Stromal cell of bone marrow (primary cell): ENCODE measurements around the gene TSC22D2.

Source experiments
- DNase-seq: peaks from one replicate; pipeline ENCODE4 v3.0.0-alpha.2; 2012; ENCODE audit warnings: low read depth

The TSC22D2 gene

DNA sequence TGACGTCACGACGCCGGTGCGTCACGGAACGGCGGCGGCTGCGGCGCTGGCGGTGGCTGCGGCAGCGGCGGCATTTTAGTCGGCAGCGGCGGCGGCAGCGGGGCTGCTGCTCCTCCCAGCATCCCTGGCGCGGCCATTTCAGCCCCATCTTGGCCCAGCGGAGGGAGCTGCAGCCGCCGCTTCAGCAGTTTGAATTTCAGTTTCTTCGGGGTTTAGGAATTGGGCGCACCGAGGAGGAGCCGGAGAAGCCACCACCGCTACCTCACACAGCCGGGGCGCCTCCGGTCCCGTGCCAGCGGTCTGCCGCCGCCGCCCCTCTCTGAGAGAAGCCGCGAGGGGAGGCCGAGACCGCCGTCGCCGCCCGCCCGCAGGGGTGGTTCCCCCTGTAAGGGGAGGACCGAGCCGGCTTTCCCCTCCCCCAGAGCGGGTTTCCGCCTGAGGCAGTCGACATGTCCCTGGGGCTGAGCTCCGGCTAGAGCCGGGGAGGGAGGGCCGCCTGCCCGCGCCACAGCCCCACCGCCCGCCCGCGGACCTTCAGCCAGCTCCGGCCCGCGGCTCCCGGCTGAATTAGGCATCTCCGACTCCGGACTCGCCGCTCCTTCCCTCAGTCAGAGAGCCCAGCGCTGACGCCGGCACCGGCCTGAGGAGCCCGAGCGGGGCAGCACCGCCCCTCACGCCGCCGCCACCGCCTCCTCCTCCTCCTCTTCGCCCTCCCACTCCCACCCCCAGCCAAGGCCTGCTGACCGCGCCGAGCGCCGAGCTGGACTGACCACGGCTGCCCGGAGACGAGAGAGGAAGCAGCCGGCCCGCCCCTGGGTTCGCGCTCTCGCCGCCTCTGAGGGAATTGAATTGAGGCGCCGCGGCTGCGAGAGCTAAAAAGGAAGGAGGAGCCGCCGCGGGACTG is at the start of gene TSC22D2:
Gene TSC22D2 (plus strand): TSS at position 78 of the 904 bp plus-strand sequence. CDS start 1,053 bp downstream, outside the sequence.
- DNase-seq: peak; percentile 85

DNA sequence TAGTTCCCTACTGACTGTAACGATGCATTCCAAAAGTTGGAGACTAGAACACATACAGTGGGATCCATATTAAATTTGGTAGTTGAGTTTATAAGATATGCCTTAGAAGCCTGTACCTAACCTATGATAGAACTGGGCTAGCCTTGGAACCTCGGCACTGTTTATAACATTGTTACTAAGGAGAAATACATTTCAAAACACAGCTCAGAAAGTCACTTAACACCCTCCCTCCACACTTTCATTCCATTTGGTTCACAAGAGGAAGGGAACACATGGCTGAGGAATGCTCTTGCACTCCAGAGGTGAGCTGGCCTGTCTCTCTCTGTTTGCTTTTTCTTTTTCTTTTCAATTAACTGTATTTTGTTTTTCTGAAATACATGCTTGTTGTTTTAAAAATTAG is 48.7 kb upstream of the TSC22D2 start:
- no peak for DNase-seq

GRCh38 chr3:150360966-150361365 is 47.1 kb upstream of the TSC22D2 start:
- DNase-seq: no peak

GRCh38 chr3:150362515-150363302 is 45.4 kb upstream of the TSC22D2 start:
- no peak for DNase-seq

DNA sequence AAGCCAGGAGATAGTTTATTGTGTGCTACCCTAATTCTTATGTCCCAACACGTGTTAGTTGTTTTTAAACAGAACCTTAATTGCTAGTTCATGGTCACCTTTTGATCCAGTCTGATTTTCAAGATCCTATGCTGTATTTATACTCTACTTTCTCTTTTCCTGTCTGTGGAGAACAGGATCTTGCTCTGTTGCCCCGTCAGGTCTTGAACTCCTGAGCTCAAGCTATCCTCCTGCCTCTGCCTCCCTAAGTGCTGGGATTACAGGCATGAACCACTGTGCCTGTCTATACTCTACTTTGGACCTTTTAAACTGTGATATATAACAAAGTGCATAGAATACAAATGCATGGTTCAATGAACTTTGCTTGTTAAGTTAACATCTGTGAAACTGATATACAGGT is 44.7 kb upstream of the TSC22D2 start:
- no peak for DNase-seq

DNA sequence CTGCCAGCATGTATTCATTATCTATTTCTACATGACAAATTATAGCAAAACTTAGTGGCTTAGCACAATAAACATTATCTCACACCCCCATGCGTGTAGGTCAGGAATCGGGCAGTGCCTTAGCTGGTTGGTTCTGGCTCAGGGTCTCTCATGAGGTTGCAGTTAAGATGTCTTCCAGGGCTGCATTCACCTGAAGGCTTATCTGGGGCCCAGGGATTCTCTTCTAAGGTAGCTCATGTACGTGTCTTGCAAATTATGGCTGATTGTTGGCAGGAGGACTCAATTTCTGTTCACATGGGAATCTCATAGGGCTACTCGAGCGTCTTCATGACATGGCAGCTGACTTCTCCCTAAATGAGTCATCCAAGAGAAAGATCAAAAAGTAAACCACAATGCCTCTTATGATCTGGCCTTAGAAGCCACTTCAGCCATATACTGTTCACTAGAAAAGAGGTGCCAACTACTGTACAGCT is 42.9 kb upstream of the TSC22D2 start:
- DNase-seq: peak; percentile 73

- DNase-seq: no peak
Measured at GRCh38 chr3:150367757-150368156, 40.3 kb upstream of the TSC22D2 start.

- DNase-seq: peak; percentile 97
Measured at GRCh38 chr3:150370122-150370602, 37.9 kb upstream of the TSC22D2 start.

GRCh38 chr3:150370999-150371398 is 37.1 kb upstream of the TSC22D2 start:
- DNase-seq: no peak

GRCh38 chr3:150371741-150372254 is 36.3 kb upstream of the TSC22D2 start:
- peak; percentile 96 for DNase-seq

DNA sequence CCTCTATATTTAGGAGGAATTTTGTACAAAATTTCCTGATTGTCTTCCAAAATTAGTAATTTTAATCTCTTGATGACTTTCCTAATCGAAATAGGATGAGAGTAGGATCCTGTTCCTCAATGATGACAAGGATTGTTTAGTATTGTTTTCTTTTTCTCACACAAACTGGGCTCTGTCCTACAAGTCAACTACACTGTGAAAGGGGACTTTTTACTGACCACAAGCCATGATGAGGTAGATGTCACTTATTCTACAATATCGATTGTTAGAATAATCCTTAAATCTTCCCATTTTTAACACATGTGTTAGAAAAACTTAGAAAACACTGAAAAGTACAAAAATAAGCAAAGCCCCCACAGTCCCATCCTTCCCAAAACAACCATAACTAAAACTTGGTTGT is 35.8 kb upstream of the TSC22D2 start:
- DNase-seq: no peak

- no peak for DNase-seq
Measured at GRCh38 chr3:150372722-150373121, 35.4 kb upstream of the TSC22D2 start.

- no peak for DNase-seq
Measured at GRCh38 chr3:150373234-150373875, 34.7 kb upstream of the TSC22D2 start.

DNA sequence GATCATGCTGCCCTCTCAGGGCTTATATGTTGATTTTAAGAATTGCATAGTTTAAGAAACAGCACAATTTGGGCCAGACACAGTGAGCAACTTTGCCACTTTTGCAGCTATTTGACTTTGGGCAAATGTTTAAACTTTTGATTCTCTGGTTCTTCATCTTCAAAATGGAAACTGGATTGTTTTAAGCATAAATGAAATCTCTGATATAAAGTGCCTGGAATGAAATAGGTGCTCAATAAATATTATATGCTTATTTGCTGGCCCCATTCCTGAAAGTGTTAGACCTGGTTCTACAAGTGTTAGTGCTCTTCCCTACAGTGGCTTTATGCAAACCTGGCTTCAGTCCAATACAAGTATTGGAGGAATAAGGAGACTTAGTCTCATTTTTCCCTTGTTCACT is 33.1 kb upstream of the TSC22D2 start:
- no peak for DNase-seq

GRCh38 chr3:150376001-150376848 is 31.9 kb upstream of the TSC22D2 start:
- peak; percentile 37 for DNase-seq

GRCh38 chr3:150377601-150378300 is 30.3 kb upstream of the TSC22D2 start:
- no peak for DNase-seq

DNA sequence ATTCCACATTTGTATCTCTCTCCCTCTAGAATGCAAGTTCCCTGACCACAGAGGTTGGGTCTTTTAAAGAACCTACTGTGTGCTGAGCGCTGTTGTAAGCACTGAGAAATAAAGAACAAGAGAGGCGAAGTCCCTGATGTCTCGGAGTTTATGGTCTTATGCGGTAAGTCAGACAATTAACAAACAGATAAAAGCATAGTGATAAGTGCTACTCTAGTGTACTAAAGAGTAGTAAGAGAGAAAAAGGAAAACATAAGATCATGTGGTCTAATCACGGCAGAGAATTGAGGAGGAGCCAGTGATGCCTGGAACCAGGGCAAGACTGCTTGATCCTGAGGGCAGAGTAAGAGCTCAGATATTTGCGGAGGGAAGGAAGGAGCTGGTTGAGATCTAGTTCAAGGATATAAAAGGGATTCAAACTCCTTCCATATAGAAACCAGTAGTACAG is 29.8 kb upstream of the TSC22D2 start:
- no peak for DNase-seq

GRCh38 chr3:150379469-150379868 is 28.6 kb upstream of the TSC22D2 start:
- no peak for DNase-seq

- DNase-seq: no peak
Measured at GRCh38 chr3:150384296-150385212, 23.5 kb upstream of the TSC22D2 start.
